Breast epithelium (tissue), 3 donors: ENCODE data around the gene KCNK3.

ENCODE experiments used
- CTCF ChIP-seq, 3 donors: fragments of 450-650 bp; IDR thresholded peaks; one replicate each; pipeline ENCODE4 v1.5.1; 2016 to 2017; ENCODE audit warnings: antibody characterized with exemption in 3 of 3, mild to moderate bottlenecking in 3 of 3, moderate library complexity in 3 of 3
- POLR2AphosphoS5 ChIP-seq, 3 donors: sonication (generic); formaldehyde crosslinking; IDR thresholded peaks; one replicate each; pipeline ENCODE4 v1.6.1; 2017; ENCODE audit warnings: antibody characterized with exemption in 3 of 3

DNA sequence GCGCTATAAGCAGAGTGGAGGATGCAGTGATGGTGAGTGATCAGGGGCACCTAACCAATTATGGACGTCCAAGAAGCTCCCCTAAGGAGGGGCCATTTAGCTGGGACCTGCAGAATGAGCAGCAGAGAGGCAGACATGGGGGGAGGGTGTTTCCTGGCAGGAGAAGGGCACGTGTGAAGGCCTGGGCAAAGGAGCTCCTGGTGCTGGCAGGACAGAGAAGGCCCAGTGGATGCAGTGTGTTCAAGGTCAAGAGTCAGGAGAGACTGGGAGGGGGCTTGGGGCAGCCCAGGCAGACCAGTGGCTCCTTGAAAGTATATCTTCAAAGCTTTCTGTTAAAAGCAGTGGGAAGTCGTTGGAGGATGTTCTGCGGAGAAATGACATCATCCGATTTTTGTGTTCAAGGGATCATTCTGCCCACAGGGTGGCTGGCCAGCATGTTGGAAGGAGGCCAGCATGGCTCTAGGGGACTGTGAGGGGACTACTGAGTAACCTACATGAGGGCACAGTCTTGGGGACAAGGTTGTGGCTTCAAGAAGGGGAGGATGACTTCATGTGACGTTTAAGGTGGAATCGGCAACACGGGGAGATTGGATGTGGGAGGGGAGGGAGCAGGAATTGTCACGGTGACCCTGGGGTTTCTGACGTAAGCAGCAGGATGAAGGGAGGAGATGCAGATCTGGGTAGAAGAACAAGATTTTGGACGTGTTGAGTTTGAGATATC, 42.4 kb upstream of the KCNK3 start:
- TF ChIP-seq CTCF (IDR thresholded peaks at IDR 0.05) (no peak), POLR2AphosphoS5 (IDR thresholded peaks at IDR 0.05) (no peak)
